Measurements from ENCODE around the gene TRIM3.

GRCh38 chr11:6488821-6489220, 15.1 kb upstream of the TRIM3 start:
- no peak for TF ChIP-seq POLR2AphosphoS5 (IDR thresholded peaks at IDR 0.05; ENCODE audit: low read depth, low read length)
- no peak for TF ChIP-seq SIN3A (IDR thresholded peaks at IDR 0.05; ENCODE audit: borderline replicate concordance, insufficient read depth, low read length)
